Ovary (tissue), 9 donors: ENCODE data around the gene PSENEN. TPM values are rescaled to one million over a fixed set of nuclear protein-coding genes. Genes with fewer than 3 reads are reported as not detected.

Experiments used
- DNase-seq, 5 donors: peaks; one replicate each; pipeline ENCODE4 v3.0.0-alpha.2; 2019 to 2020
- H3K27ac ChIP-seq, 2 donors: fragments of 200-600 bp; one replicate each; pipeline versions ENCODE4 v1.5.1 to v1.8.0; 2019 to 2022
- H3K27me3 ChIP-seq: fragments of 200-600 bp; one replicate; pipeline ENCODE4 v1.8.0; 2022
- H3K36me3 ChIP-seq: fragments of 200-600 bp; sonication (generic); one replicate; pipeline ENCODE4 v1.5.1; 2019
- H3K4me1 ChIP-seq: one replicate; pipeline ENCODE4 v1.8.1; 2013; ENCODE audit warnings: mild to moderate bottlenecking, moderate library complexity; ENCODE audit not compliant: insufficient read depth
- H3K4me3 ChIP-seq: fragments of 200-600 bp; sonication (generic); one replicate; pipeline ENCODE4 v1.5.1; 2017
- H3K9me3 ChIP-seq, 2 donors: fragments of 200-600 bp in 1 of 2; sonication (generic) in 1 of 2; one replicate each; pipeline versions ENCODE4 v1.5.1 to v1.8.1; 2013 to 2019; ENCODE audit warnings: mild to moderate bottlenecking in 1 of 2, moderate library complexity in 1 of 2
- EP300 ChIP-seq: sonication (generic); formaldehyde crosslinking; IDR thresholded peaks from one replicate; pipeline ENCODE4 v1.6.1; 2017; ENCODE audit warnings: antibody characterized with exemption
- POLR2A ChIP-seq: fragments of 450-650 bp; IDR thresholded peaks from one replicate; pipeline ENCODE4 v1.6.1; 2017; ENCODE audit warnings: antibody characterized with exemption, mild to moderate bottlenecking, moderate library complexity
- WGBS, 3 donors: extraction: QIAGEN DNeasy Blood & Tissue Kit in 1 of 3; methylation state at CpG; one replicate each; pipeline versions ENCODE4 v1.1.5 to v1.1.7; 2013 to 2017; 5-methylcytosine and 5-hydroxymethylcytosine counted together
- intact Hi-C, 4 donors: fragments of 100-400 bp; cut with DNase I; formaldehyde crosslinking; loops; one replicate each; pipeline versions ENCODE4 v1.11.0 to v1.15.1; 2022 to 2023
- polyA plus RNA-seq, 2 donors: library from polyadenylated mRNA; stranded (reverse); fragments of 200-250 nt in 1 of 2; fragments of 350-450 nt in 1 of 2; fragmentation: Illumina TruSeq in 1 of 2; extraction: RNeasy Lipid Tissue Mini Kit (QIAGEN cat#74804) in 1 of 2; gene quantifications; one replicate each; pipeline ENCODE4 v1.2.3, GENCODE V29; 2013 to 2014
- total RNA-seq, 7 donors: library from RNA; depleted of rRNA in 2 of 7; stranded (reverse); fragments of >200 nt in 2 of 7; fragmentation: NEBNext Ultra II Directional in 3 of 7; extraction: Animal tissue kit (Norgen Biotek cat#: 25700) in 3 of 7; gene quantifications; one replicate each; pipeline versions ENCODE4 v1.1.0 to v1.2.4, GENCODE V29; 2016 to 2023
- TF ChIP-seq, protein P1 (sequence below), 3 donors: fragments of 450-650 bp in 2 of 3; fragments of 200-600 bp in 1 of 3; IDR thresholded peaks; one replicate each; pipeline versions ENCODE4 v1.5.1 to v1.8.0; 2016 to 2022; ENCODE audit warnings: antibody characterized with exemption in 3 of 3, mild to moderate bottlenecking in 1 of 3
- donor health status: DM: no; HTN: no; CAD: no; lungs with moderate emphysema.
- donor health status: DM: no; HTN: no; CAD: no.
- donor health status: Bipolar disorder and iron deficiency.
- donor health status: DM: yes; HTN: yes; CAD: no.
- donor health status: DM: no; HTN: no; CAD: no.
- donor health status: DM: yes; HTN: yes; CAD: no.

Gene PSENEN
- total and polyA plus RNA-seq, 9 donors, result 23.4 to 90.4 (median 44.6) TPM

DNA sequence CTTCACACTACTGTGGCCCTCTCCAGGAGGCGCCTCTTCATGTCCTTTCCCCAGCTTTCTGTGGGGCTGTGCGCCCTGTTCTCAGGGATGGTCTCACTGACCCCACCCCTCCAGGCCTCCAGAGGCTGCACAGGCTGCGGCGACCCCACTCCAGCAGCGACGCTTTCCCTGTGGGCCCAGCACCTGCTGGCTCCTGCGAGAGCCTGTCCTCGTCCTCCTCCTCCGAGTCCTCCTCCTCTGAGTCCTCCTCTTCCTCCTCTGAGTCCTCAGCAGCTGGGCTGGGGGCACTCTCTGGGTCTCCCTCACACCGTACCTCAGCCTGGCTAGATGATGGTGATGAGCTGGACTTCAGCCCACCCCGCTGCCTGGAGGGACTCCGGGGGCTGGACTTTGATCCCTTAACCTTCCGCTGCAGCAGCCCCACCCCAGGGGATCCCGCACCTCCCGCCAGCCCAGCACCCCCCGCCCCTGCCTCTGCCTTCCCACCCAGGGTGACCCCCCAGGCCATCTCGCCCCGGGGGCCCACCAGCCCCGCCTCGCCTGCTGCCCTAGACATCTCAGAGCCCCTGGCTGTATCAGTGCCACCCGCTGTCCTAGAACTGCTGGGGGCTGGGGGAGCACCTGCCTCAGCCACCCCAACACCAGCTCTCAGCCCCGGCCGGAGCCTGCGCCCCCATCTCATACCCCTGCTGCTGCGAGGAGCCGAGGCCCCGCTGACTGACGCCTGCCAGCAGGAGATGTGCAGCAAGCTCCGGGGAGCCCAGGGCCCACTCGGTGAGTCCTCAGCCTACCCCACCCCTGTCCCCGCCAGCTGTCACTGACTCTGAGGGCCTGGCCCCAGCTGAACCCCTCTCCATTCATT, 41.1 kb downstream of the PSENEN start:
- no peak for TF ChIP-seq EP300
- TF ChIP-seq POLR2A, result no peak
- TF ChIP-seq, protein P1, sequence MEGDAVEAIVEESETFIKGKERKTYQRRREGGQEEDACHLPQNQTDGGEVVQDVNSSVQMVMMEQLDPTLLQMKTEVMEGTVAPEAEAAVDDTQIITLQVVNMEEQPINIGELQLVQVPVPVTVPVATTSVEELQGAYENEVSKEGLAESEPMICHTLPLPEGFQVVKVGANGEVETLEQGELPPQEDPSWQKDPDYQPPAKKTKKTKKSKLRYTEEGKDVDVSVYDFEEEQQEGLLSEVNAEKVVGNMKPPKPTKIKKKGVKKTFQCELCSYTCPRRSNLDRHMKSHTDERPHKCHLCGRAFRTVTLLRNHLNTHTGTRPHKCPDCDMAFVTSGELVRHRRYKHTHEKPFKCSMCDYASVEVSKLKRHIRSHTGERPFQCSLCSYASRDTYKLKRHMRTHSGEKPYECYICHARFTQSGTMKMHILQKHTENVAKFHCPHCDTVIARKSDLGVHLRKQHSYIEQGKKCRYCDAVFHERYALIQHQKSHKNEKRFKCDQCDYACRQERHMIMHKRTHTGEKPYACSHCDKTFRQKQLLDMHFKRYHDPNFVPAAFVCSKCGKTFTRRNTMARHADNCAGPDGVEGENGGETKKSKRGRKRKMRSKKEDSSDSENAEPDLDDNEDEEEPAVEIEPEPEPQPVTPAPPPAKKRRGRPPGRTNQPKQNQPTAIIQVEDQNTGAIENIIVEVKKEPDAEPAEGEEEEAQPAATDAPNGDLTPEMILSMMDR (IDR thresholded peaks at IDR 0.05), result no peak
- Histone ChIP-seq H3K36me3 (no peaks in the 10 kb centered on the region), H3K9me3 (no peaks in the 10 kb centered on the region), H3K27ac (no peak overlapping the region), H3K27me3 (no peaks in the 10 kb centered on the region), H3K4me1 (no peaks in the 10 kb centered on the region), H3K4me3 (no peak overlapping the region)
- WGBS, 3 donors, result 87 to 91% (median 88%) methylated on average over 28 to 31 of the region's 31 CpGs
- peak in 1 of 5 donors; percentile 25 for DNase-seq
- intact Hi-C loops, result loop anchor here in 1 of 4 donors (10.0 kb wide), 1 partner anchor 138 kb away; no protein-coding TSS in a partner anchor

DNA sequence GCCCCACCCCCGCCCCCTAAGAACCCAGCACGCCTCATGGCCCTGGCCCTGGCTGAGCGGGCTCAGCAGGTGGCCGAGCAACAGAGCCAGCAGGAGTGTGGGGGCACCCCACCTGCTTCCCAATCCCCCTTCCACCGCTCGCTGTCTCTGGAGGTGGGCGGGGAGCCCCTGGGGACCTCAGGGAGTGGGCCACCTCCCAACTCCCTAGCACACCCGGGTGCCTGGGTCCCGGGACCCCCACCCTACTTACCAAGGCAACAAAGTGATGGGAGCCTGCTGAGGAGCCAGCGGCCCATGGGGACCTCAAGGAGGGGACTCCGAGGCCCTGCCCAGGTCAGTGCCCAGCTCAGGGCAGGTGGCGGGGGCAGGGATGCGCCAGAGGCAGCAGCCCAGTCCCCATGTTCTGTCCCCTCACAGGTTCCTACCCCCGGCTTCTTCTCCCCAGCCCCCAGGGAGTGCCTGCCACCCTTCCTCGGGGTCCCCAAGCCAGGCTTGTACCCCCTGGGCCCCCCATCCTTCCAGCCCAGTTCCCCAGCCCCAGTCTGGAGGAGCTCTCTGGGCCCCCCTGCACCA, 41.9 kb downstream of the PSENEN start:
- no peak overlapping the region for H3K4me3 ChIP-seq
- H3K27ac ChIP-seq, result no peak overlapping the region
- TF ChIP-seq, protein P1 (IDR thresholded peaks at IDR 0.05), result no peak
- TF ChIP-seq EP300 (no peak), POLR2A (no peak)
- H3K27me3 ChIP-seq, result no peaks in the 10 kb centered on the region
- no peaks in the 10 kb centered on the region for H3K4me1 ChIP-seq
- WGBS, 3 donors, result 83 to 91% (median 89%) methylated on average over 12 to 15 of the region's 15 CpGs
- no peaks in the 10 kb centered on the region for H3K9me3 ChIP-seq
- H3K36me3 ChIP-seq, result no peaks in the 10 kb centered on the region
- no peak for DNase-seq
- intact Hi-C loops, result loop anchor here in 1 of 4 donors (10.0 kb wide), 1 partner anchor 137 kb away; no protein-coding TSS in a partner anchor

DNA sequence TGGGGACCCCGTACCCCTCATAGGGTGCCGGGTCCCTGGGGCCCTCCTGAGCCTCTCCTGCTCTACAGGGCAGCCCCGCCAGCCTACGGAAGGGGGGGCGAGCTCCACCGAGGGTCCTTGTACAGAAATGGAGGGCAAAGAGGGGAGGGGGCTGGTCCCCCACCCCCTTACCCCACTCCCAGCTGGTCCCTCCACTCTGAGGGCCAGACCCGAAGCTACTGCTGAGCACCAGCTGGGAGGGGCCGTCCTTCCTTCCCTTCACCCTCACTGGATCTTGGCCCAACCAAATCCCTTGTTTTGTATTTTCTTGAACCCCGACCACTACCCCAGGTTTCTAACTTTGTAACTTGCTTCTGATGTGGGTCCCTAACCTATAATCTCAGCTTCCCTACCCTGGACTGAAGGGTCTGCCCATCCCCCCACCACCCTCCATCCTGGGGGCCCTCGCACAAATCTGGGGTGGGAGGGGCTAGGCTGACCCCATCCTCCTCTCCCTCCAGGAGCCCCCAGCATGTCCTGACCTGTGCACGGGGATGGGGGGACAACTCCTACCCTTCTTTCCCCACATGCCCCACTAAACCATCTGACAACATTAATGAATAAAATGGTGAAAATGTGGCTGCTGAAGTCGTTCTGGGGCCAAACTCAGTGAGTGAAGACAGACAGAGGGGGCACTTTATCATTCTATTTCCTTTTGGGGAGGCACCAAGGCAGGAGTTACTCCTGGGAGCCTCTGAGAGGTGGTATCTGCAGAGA, 42.9 kb downstream of the PSENEN start:
- H3K9me3 ChIP-seq, result no peaks in the 10 kb centered on the region
- intact Hi-C loops, result loop anchor here in 1 of 4 donors (10.0 kb wide), 1 partner anchor 136 kb away; no protein-coding TSS in a partner anchor
- TF ChIP-seq, protein P1 (IDR thresholded peaks at IDR 0.05), result no peak
- TF ChIP-seq POLR2A (no peak), EP300 (no peak)
- H3K4me3 ChIP-seq, result no peak overlapping the region
- no peaks in the 10 kb centered on the region for H3K27me3 ChIP-seq
- no peaks in the 10 kb centered on the region for H3K4me1 ChIP-seq
- DNase-seq, result no peak
- 70 to 75% (median 74%) methylated on average over 11 to 12 of the region's 12 CpGs for whole genome bisulfite sequencing, 3 donors
- H3K27ac ChIP-seq, result no peak overlapping the region
- H3K36me3 ChIP-seq, result no peaks in the 10 kb centered on the region
